Peyer's patch (tissue), 4 donors: ENCODE data around the gene NUMBL. TPM values are rescaled to one million over a fixed set of nuclear protein-coding genes. Genes with fewer than 3 reads are reported as not detected.

Experiments used
- DNase-seq, 3 donors: peaks; one replicate each; pipeline ENCODE4 v3.0.0-alpha.2; 2017 to 2019
- H3K27ac ChIP-seq, 4 donors: fragments of 200-600 bp; sonication (generic); one replicate each; pipeline ENCODE4 v1.5.1; 2016 to 2019
- H3K27me3 ChIP-seq, 2 donors: fragments of 200-600 bp; sonication (generic); one replicate each; pipeline ENCODE4 v1.5.1; 2019
- H3K36me3 ChIP-seq, 3 donors: fragments of 200-600 bp; sonication (generic); one replicate each; pipeline ENCODE4 v1.5.1; 2016 to 2019
- H3K4me1 ChIP-seq, 4 donors: fragments of 200-600 bp; sonication (generic); one replicate each; pipeline ENCODE4 v1.5.1; 2016 to 2019
- H3K4me3 ChIP-seq, 4 donors: fragments of 200-600 bp; sonication (generic); 1 replicate in 3 of 4; 2 replicates in 1 of 4; pipeline ENCODE4 v1.5.1; 2016 to 2019; ENCODE audit warnings: mild to moderate bottlenecking in 1 of 4
- H3K9me3 ChIP-seq, 4 donors: fragments of 200-600 bp; sonication (generic); one replicate each; pipeline ENCODE4 v1.5.1; 2016 to 2019; ENCODE audit warnings: mild to moderate bottlenecking in 1 of 4
- POLR2A ChIP-seq, 2 donors: fragments of 450-650 bp; IDR thresholded peaks; one replicate each; pipeline ENCODE4 v1.5.1; 2017; ENCODE audit warnings: antibody characterized with exemption in 2 of 2, mild to moderate bottlenecking in 2 of 2, moderate library complexity in 2 of 2
- total RNA-seq, 4 donors: library from RNA; depleted of rRNA; stranded (reverse); fragments of >200 nt; gene quantifications; one replicate each; pipeline ENCODE4 v1.1.0, GENCODE V29; 2016
- TF ChIP-seq, protein P1 (sequence below), 6 experiments: fragments of 450-650 bp in 4 of 6; fragments of 200-600 bp in 2 of 6; sonication (generic) in 1 of 6; IDR thresholded peaks; one replicate each; pipeline ENCODE4 v1.5.1; 2017 to 2019; ENCODE audit warnings: antibody characterized with exemption in 6 of 6, mild to moderate bottlenecking in 3 of 6, moderate library complexity in 1 of 6

The NUMBL gene
- total RNA-seq, 4 donors from 2014 or later = 10.9 to 151 (median 27.9) TPM

DNA sequence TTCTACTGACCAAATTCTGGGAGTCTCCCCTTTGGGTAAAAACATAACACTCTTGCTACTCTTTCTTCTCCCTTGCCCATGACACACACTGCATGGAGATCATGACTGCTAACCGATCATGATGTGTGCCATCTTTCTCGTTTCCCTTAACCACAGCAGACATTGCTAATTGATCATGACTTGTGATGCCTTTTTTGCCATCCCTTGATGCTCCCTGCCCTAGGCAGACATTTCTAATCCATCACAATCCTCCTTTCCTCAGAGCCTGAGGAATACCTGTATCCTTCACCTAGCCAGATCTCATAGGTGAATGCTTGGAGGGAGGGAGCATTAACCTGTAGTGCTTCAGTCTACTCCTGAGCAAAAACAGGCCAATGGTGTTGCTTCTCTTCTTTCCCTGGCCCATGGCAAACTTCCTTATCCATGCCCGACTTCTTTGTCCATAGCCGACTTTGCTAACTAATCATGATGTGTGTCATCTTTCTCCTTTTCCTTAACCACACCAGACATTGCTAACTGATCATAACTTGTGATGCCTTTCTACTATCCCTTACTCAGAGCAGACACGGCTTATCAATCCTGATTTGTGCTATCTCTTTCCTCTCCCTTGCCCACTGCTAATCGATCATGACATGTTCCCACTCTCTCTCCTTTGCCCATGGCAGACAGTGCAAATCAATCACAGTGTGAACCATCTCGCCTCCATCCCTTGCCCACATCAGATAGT lies 17.7 kb downstream of the NUMBL start:
- peaks cover 0 to 93% (median 0%) of the 10 kb centered on the region in 3 donors for H3K36me3 ChIP-seq
- H3K27me3 ChIP-seq = no peaks in the 10 kb centered on the region
- no peak for TF ChIP-seq POLR2A (IDR thresholded peaks at IDR 0.05)
- TF ChIP-seq, protein P1, sequence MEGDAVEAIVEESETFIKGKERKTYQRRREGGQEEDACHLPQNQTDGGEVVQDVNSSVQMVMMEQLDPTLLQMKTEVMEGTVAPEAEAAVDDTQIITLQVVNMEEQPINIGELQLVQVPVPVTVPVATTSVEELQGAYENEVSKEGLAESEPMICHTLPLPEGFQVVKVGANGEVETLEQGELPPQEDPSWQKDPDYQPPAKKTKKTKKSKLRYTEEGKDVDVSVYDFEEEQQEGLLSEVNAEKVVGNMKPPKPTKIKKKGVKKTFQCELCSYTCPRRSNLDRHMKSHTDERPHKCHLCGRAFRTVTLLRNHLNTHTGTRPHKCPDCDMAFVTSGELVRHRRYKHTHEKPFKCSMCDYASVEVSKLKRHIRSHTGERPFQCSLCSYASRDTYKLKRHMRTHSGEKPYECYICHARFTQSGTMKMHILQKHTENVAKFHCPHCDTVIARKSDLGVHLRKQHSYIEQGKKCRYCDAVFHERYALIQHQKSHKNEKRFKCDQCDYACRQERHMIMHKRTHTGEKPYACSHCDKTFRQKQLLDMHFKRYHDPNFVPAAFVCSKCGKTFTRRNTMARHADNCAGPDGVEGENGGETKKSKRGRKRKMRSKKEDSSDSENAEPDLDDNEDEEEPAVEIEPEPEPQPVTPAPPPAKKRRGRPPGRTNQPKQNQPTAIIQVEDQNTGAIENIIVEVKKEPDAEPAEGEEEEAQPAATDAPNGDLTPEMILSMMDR (IDR thresholded peaks at IDR 0.05) = no peak
- DNase-seq = no peak
- H3K4me3 ChIP-seq = no peak overlapping the region
- no peak overlapping the region for H3K27ac ChIP-seq
- no peaks in the 10 kb centered on the region for H3K4me1 ChIP-seq
- no peaks in the 10 kb centered on the region for H3K9me3 ChIP-seq

DNA sequence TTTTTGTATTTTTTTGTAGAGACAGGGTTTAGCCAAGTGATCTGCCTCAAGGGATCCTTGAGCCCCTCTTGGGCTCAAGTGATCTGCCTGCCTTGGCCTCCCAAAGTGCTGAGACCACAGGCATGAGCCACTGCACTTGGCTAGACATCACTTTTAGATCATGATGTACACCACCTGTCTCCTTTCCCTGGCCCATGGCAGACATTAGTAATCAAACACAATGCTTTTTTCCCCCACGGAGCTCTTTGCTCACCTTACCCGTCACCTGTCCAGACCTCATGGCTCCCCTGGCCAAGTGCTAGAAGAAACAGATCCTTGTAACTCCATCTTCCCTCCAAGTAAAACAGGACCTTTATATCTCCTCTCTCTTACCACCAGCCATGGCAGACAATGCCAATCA lies 18.4 kb downstream of the NUMBL start:
- DNase-seq = no peak
- Histone ChIP-seq H3K9me3 (no peaks in the 10 kb centered on the region), H3K27ac (no peak overlapping the region), H3K27me3 (no peaks in the 10 kb centered on the region), H3K4me1 (no peaks in the 10 kb centered on the region), H3K4me3 (no peak overlapping the region), H3K36me3 (peaks cover 0 to 91% (median 0%) of the 10 kb centered on the region in 3 donors)
- TF ChIP-seq POLR2A (IDR thresholded peaks at IDR 0.05) = no peak
- TF ChIP-seq, protein P1 (IDR thresholded peaks at IDR 0.05) = no peak

DNA sequence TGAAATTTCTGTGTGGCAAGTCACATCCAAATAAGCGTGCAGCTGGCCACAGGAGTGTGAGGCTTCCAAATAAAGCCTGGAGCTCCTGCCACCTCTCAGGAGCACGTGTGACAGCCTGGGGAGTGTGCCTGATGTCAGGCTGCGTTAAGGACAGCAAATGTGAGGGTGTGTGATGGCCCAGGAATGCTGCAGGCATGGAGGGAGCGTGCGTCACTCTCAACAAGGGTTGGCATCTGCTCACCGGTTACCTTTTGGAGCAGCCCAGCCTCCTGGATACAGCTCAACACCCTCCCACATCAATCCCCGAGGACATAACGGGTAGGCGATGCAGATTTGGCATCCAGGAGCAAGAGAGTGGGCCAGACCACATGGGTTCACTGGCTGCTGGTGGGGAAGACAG lies 19.0 kb downstream of the NUMBL start:
- Histone ChIP-seq H3K36me3 (peaks cover 0 to 86% (median 0%) of the 10 kb centered on the region in 3 donors), H3K9me3 (no peaks in the 10 kb centered on the region), H3K4me1 (no peaks in the 10 kb centered on the region), H3K27ac (no peak overlapping the region), H3K4me3 (no peak overlapping the region), H3K27me3 (no peaks in the 10 kb centered on the region)
- DNase-seq = no peak
- TF ChIP-seq POLR2A (IDR thresholded peaks at IDR 0.05) = no peak
- TF ChIP-seq, protein P1 (IDR thresholded peaks at IDR 0.05) = no peak

DNA sequence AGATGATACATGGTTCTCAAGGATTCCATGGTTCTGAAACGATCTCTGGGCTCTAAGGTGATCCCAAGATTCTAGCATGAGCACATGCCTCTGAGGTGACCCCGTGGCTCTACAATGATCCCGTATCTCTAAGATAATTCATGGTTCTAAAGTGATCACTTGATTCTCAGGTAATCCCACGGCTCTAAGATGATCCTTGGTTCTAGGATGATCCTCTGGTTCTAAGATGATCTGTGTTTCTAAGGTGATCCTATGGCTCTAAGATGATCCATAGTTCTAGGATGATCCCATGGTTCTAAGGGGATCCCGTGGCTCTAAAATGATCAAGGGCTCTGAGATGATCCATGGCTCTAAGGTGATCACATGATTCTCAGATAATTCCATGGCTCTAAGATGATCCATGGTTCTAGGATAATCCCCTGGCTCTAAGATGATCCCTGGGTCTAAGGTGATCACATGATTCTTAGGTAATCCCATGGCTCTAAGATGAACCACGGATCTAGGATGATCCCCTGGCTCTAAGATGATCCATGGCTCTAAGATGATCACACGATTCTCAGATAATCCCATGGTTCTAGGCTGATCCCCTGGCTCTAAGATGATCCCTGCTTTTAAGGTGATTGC lies 21.3 kb downstream of the NUMBL start:
- H3K4me1 ChIP-seq = peaks cover 0 to under 1% (median 0%) of the 10 kb centered on the region in 4 donors
- H3K27ac ChIP-seq = no peak overlapping the region
- no peaks in the 10 kb centered on the region for H3K27me3 ChIP-seq
- no peak for TF ChIP-seq POLR2A (IDR thresholded peaks at IDR 0.05)
- TF ChIP-seq, protein P1 (IDR thresholded peaks at IDR 0.05) = no peak
- H3K4me3 ChIP-seq = no peak overlapping the region
- peaks cover 0 to 67% (median 0%) of the 10 kb centered on the region in 3 donors for H3K36me3 ChIP-seq
- no peaks in the 10 kb centered on the region for H3K9me3 ChIP-seq
- no peak for DNase-seq

DNA sequence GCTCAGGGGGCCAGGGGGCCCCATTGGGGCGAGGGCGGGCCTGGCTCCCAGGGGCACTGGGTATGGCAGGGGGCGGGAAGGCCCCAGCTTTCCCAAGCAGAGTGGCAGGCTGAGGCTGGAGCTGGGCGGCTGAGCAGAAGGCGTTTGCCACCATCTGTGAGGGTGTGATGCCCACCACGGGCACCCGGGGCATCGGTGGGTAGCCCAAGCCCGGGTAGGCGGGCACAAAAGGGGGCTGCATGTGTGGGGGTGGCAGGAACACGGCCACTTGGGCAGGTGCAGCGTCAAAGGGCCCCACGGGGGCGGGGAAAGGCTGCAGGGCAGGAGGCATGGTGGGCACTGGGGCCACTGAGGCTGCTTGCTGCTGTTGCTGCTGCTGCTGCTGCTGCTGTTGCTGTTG lies 22.8 kb downstream of the NUMBL start:
- DNase-seq = no peak
- Histone ChIP-seq H3K4me3 (no peak overlapping the region), H3K4me1 (peaks cover 0 to 10% (median under 1%) of the 10 kb centered on the region in 4 donors), H3K27ac (no peak overlapping the region), H3K27me3 (no peaks in the 10 kb centered on the region), H3K36me3 (peaks cover 0 to 52% (median 0%) of the 10 kb centered on the region in 3 donors), H3K9me3 (no peaks in the 10 kb centered on the region)
- TF ChIP-seq, protein P1 (IDR thresholded peaks at IDR 0.05) = no peak
- TF ChIP-seq POLR2A (IDR thresholded peaks at IDR 0.05) = no peak
